Measurements from ENCODE around the gene TNFRSF13B. TPM values are rescaled to one million over a fixed set of nuclear protein-coding genes. Genes with fewer than 3 reads are reported as not detected.

The TNFRSF13B gene
- total RNA-seq, 2 donors from 2014 or later: not detected

DNA sequence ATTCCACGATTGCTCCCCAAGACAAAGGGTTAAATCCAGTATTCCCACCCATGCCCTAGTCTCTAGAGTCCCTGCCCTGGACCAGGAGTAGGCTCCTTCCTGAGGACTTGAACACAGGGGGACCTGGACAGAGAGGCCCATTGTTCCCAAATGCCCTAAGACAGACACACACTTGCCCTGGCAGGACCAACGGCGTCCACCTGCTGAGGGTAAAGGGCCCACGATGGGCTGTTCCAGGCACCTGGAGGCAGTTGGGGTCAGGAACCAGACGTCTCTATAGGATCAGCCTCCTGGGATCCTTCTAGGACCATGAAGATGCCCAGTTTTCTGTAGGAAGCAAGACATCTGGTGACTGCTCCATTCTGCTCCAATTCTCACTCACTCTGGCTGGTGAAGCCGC lies 39.3 kb downstream of the TNFRSF13B start:
- TF ChIP-seq, protein P1, sequence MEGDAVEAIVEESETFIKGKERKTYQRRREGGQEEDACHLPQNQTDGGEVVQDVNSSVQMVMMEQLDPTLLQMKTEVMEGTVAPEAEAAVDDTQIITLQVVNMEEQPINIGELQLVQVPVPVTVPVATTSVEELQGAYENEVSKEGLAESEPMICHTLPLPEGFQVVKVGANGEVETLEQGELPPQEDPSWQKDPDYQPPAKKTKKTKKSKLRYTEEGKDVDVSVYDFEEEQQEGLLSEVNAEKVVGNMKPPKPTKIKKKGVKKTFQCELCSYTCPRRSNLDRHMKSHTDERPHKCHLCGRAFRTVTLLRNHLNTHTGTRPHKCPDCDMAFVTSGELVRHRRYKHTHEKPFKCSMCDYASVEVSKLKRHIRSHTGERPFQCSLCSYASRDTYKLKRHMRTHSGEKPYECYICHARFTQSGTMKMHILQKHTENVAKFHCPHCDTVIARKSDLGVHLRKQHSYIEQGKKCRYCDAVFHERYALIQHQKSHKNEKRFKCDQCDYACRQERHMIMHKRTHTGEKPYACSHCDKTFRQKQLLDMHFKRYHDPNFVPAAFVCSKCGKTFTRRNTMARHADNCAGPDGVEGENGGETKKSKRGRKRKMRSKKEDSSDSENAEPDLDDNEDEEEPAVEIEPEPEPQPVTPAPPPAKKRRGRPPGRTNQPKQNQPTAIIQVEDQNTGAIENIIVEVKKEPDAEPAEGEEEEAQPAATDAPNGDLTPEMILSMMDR (IDR thresholded peaks at IDR 0.05): no peak
- Histone ChIP-seq H3K9me3 (no peaks in the 10 kb centered on the region), H3K27me3 (replicated peaks; ENCODE audit: insufficient read depth) (no peaks in the 10 kb centered on the region), H3K36me3 (no peaks in the 10 kb centered on the region), H3K27ac (no peak overlapping the region), H3K4me3 (no peak overlapping the region), H3K4me1 (ENCODE audit: control insufficient read depth in 1 of 2, low read depth in 2 of 2) (no peaks in the 10 kb centered on the region)
- DNase-seq (ENCODE audit: low spot score): no peak
- no peak for ATAC-seq (ENCODE audit: insufficient number of reproducible peaks, low FRiP score, low read depth)

DNA sequence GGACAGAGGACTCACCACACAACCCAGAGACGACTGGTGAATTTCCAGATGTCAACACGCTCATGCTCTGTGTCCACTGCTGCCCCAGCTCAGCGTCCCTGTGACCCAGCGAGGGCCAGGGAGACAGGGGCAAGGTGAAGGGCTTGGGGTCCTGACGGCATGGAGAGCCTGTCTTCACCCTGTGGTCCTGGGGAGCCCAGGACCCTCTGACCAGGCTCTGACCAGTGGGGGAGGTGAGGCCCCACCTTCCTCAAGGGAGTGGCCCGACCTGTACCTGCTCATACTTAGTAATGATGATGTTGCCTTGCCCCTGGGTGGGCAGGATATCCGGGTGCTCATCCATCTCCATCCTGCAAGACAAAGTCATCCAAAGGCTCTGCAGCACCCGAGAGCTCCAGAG lies 39.8 kb downstream of the TNFRSF13B start:
- Histone ChIP-seq H3K4me1 (ENCODE audit: control insufficient read depth in 1 of 2, low read depth in 2 of 2) (no peaks in the 10 kb centered on the region), H3K36me3 (no peaks in the 10 kb centered on the region), H3K4me3 (no peak overlapping the region), H3K27me3 (replicated peaks; ENCODE audit: insufficient read depth) (no peaks in the 10 kb centered on the region), H3K27ac (no peak overlapping the region), H3K9me3 (no peaks in the 10 kb centered on the region)
- ATAC-seq (ENCODE audit: insufficient number of reproducible peaks, low FRiP score, low read depth): no peak
- TF ChIP-seq, protein P1 (IDR thresholded peaks at IDR 0.05): no peak
- DNase-seq (ENCODE audit: low spot score): no peak

DNA sequence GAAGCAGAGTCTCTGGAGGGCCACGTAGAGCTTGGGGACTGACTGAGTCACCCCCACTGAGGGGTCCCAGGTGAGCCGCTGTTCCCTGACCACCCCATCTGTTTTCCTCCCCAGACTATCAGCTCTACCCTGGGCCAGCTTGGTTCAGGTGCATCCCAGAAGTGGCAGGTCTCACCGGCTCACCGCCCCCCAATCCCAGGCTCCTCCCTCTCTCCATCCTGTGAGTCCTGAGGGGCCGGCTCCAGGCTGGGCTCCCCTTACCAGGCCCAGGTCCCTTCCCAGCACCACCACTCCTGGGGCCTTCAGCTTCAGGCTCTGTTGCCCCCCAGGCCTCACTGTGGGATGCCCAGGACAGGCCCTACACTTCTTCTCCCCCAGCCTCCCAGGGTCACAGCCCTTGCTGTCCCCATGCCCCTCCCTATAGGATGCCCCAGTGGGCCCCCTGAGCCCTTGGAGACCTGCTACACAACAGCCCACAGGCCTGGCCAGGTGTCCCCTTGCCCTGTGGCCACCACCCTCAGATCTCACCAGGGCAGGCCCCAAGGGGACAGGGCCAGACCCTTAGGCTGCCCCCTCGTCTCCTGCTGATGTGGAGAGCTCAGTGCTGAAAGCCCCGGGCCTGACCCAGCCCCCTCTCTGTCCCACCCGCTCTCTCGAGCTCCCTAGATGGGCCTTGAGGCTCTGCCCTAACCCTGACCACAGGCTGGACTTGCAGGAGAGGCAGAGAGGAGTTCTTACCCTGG lies 40.4 kb downstream of the TNFRSF13B start:
- Histone ChIP-seq H3K27ac (no peak overlapping the region), H3K36me3 (no peaks in the 10 kb centered on the region), H3K27me3 (replicated peaks; ENCODE audit: insufficient read depth) (no peaks in the 10 kb centered on the region), H3K4me3 (no peak overlapping the region), H3K4me1 (ENCODE audit: control insufficient read depth in 1 of 2, low read depth in 2 of 2) (no peaks in the 10 kb centered on the region), H3K9me3 (no peaks in the 10 kb centered on the region)
- TF ChIP-seq, protein P1 (IDR thresholded peaks at IDR 0.05): no peak
- no peak for ATAC-seq (ENCODE audit: insufficient number of reproducible peaks, low FRiP score, low read depth)
- DNase-seq (ENCODE audit: low spot score): no peak

DNA sequence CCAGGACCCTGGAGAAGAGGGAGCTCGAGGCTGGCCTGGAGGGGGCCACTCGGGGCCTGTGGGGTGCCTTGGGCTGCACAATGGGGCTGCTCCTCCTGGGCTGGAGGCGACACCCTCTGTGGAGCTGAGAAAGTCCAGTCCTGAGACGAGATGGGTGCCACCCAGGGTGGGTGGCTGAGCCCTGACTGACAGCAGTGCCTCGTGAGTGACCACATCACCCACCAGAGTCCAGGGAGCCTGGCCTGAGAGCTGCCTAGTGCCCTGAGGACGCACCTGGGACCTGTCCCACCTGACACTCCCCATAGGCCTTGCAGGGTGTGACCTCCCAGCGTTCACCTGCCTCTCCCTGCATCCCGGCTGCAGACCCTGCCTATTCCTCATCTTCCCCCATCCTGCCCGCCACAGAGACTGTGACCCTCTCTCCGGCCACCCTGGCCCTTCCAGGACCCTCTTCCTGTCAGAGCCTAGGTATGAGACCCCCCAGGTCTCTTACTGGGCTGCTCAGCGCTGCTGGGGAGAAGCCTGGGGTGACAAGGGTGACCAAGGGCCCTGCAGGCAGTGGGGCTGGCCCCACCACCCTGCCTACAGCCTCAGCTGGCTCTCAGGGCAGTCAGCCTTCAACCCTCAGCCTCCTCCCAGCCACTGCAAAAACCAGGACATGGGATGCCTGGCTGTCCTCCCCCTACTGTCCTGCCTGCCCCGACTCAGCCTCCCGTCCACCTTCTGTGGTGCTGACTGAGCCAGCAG lies 41.2 kb downstream of the TNFRSF13B start:
- no peaks in the 10 kb centered on the region for H3K36me3 ChIP-seq
- TF ChIP-seq, protein P1 (IDR thresholded peaks at IDR 0.05): no peak
- no peak for ATAC-seq (ENCODE audit: insufficient number of reproducible peaks, low FRiP score, low read depth)
- H3K27me3 ChIP-seq (replicated peaks; ENCODE audit: insufficient read depth): no peaks in the 10 kb centered on the region
- no peak overlapping the region for H3K4me3 ChIP-seq
- H3K27ac ChIP-seq: no peak overlapping the region
- no peaks in the 10 kb centered on the region for H3K4me1 ChIP-seq (ENCODE audit: control insufficient read depth in 1 of 2, low read depth in 2 of 2)
- no peak for DNase-seq (ENCODE audit: low spot score)
- H3K9me3 ChIP-seq: no peaks in the 10 kb centered on the region

DNA sequence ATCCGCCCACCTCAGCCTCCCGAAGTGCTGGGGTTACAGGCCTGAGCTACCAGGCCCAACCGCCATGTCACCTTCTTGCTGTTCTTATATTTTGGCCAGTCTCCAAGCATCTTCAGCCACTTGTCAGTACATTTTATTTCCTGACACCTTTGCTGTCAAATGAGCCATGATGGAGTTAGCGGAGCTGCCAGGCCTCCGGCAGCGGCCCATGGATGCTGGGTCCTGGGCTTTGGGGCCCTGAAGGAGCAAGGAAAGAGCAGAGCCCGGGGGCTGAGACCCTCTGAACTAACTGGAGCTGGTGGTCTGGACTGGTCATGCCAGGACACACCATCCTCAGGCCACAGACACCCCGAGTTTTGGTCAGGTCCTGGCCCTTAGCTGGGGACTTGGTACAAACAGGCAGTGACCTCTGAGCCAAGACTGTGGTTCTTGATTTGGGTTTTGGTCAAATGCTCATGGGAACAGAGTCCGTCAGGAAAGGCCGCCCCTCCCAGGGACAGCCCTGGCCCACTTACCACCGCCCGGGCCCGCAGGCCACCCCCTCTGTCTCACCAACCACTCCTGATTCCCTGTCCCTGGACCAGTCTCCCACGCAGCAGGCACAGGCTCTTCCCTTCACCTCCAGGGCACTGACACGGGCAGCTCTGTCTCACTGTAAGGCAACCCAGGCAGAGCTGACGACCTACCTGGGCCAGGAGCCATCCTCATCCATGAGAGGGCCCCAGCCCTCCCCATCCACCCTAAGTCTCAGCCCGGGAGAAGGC lies 42.0 kb downstream of the TNFRSF13B start:
- Histone ChIP-seq H3K27ac (no peak overlapping the region), H3K4me1 (ENCODE audit: control insufficient read depth in 1 of 2, low read depth in 2 of 2) (no peaks in the 10 kb centered on the region), H3K4me3 (no peak overlapping the region), H3K27me3 (replicated peaks; ENCODE audit: insufficient read depth) (no peaks in the 10 kb centered on the region), H3K36me3 (no peaks in the 10 kb centered on the region), H3K9me3 (no peaks in the 10 kb centered on the region)
- TF ChIP-seq, protein P1 (IDR thresholded peaks at IDR 0.05): no peak
- ATAC-seq (ENCODE audit: insufficient number of reproducible peaks, low FRiP score, low read depth): no peak
- no peak for DNase-seq (ENCODE audit: low spot score)
